ACC112 (cell line): ENCODE data around the gene HERC3.
A peak's percentile ranks its signal among the peaks of the same experiment; 100 is the strongest.

Experiments
- H2AFZ ChIP-seq: fragments of 200-600 bp; sonication (generic); one replicate; pipeline ENCODE4 v1.6.0; 2017; ENCODE audit warnings: antibody characterized with exemption, low read length; ENCODE audit not compliant: unreplicated experiment
- H3K27ac ChIP-seq: fragments of 200-600 bp; sonication (generic); 2 replicates; pipeline ENCODE4 v1.5.1; 2014; ENCODE audit warnings: low read depth, mild to moderate bottlenecking, antibody characterized with exemption, low read length, moderate library complexity
- H3K27me3 ChIP-seq: fragments of 200-600 bp; sonication (generic); 2 replicates; pipeline ENCODE4 v1.6.1; 2014; ENCODE audit warnings: mild to moderate bottlenecking, antibody characterized with exemption, low read length, moderate library complexity, mixed read lengths; ENCODE audit not compliant: insufficient read depth
- H3K36me3 ChIP-seq: fragments of 200-600 bp; sonication (generic); 2 replicates; pipeline ENCODE4 v1.6.1; 2016; ENCODE audit warnings: mild to moderate bottlenecking, antibody characterized with exemption, low read length, moderate library complexity, mixed read lengths; ENCODE audit not compliant: insufficient read depth
- H3K4me1 ChIP-seq: fragments of 200-600 bp; sonication (generic); one replicate; pipeline ENCODE4 v1.6.1; 2016; ENCODE audit warnings: low read length, mixed read lengths; ENCODE audit not compliant: insufficient read depth, unreplicated experiment, control insufficient read depth
- H3K4me3 ChIP-seq: fragments of 200-600 bp; sonication (generic); 2 replicates; pipeline ENCODE4 v1.5.1; 2014; ENCODE audit warnings: mild to moderate bottlenecking, low read depth, low read length
- H3K79me2 ChIP-seq: fragments of 200-600 bp; sonication (generic); one replicate; pipeline ENCODE4 v1.6.0; 2016; ENCODE audit warnings: low read length; ENCODE audit not compliant: control insufficient read depth, unreplicated experiment, insufficient read depth

The HERC3 gene

DNA sequence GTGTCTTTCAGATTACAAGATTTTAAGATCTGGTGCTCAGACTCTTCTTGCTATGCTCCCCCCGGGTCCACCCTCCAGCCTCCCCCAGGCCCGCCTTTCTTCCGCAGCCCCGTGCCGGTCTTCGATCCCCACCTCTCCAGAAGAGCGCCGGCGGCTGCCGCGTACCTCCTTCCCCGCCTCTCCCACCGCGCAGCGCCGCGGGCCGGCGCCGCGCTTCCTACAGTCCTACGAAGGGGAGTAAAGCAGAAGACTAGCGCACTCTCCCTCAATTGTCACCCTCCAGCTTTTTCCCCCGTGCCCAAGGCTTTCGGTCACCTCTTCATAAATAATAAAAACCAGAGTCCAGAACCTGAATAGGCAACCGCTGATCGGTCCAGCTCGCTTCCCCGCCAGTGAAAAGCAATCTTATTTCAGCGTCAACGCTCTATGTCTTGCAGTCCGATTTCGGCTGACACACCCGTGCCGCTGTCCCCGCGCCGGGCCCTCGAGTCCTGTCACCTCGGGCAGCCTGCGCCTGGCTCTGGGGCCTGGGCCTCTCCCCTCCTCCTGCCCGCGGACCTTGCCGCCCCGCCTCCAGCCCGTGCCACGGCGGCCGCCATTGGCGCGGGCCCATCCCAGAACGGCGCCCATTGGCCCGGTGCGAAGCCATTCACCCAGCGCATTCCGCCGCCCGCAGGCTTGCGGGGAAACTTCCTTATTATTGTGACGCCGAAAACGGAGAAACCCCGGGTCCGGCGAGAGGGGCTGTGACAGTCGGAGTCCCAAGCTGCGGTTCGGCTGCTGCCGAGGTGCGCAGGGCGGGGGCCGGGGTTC, at the start of gene HERC3:
HERC3 (plus strand) TSS at position 694 of the 813 bp plus-strand sequence. CDS start 13,344 bp downstream, outside the sequence.
- no peaks in the 10 kb centered on the region for H3K36me3 ChIP-seq
- no peak within 1 kb of the TSS for H3K27ac ChIP-seq
- peak within 1 kb of the TSS; percentile 80 for H2AFZ ChIP-seq
- peaks cover 12% of the 10 kb centered on the region for H3K4me1 ChIP-seq
- peak within 1 kb of the TSS; percentile 82 for H3K4me3 ChIP-seq
- H3K27me3 ChIP-seq = no peaks in the 10 kb centered on the region
- H3K79me2 ChIP-seq = peaks cover 19% of the 10 kb centered on the region

DNA sequence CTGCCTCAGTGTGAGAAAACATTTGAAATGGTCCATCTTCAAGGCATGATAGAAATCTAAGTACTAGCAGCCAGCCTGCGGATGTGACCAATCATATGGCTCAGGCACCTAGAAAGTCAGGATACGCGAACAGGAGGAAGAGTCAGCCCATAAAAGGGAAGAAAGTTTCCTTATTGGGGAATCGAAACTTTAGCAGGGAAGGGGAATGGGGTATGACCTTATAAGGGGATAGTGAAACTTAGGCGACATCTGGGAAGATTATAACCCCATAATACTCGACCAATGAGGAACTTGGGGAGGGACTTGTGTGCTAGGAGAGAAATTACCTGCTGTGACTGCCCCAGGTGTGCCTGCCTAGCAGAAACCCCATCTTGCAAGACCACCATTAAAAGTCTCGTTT, 42.5 kb upstream of the HERC3 start:
- no peaks in the 10 kb centered on the region for H3K79me2 ChIP-seq
- no peaks in the 10 kb centered on the region for H3K36me3 ChIP-seq
- no peaks in the 10 kb centered on the region for H3K27me3 ChIP-seq
- H2AFZ ChIP-seq = no peak overlapping the region
- no peaks in the 10 kb centered on the region for H3K4me1 ChIP-seq
- H3K27ac ChIP-seq = no peak overlapping the region
- no peak overlapping the region for H3K4me3 ChIP-seq

DNA sequence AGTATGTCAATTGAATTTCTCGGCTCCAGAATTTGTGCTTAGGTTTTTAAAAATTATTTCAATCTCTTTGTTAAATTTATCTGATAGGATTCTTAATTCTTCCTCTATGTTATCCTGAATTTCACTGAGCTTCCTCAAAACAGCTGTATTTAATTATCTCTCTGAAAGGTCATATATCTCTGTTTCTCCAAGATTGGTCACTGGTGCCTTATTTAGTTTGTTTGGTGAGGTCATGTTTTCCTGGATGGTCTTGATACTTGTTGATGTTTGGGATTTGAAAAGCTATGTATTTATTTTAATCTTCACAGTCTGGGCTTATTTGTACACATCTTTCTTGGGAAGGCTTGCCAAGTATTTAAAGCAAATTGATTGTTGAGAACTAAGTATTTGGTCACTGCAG, 24.7 kb upstream of the HERC3 start:
- H3K4me3 ChIP-seq = no peak overlapping the region
- no peaks in the 10 kb centered on the region for H3K27me3 ChIP-seq
- no peaks in the 10 kb centered on the region for H3K4me1 ChIP-seq
- no peaks in the 10 kb centered on the region for H3K79me2 ChIP-seq
- no peak overlapping the region for H2AFZ ChIP-seq
- H3K36me3 ChIP-seq = no peaks in the 10 kb centered on the region
- no peak overlapping the region for H3K27ac ChIP-seq

GRCh38 chr4:88570001-88570400, 22.3 kb upstream of the HERC3 start:
- peaks cover 10% of the 10 kb centered on the region for H3K4me1 ChIP-seq
- H3K36me3 ChIP-seq = no peaks in the 10 kb centered on the region
- no peak overlapping the region for H3K27ac ChIP-seq
- H2AFZ ChIP-seq = no peak overlapping the region
- no peaks in the 10 kb centered on the region for H3K79me2 ChIP-seq
- no peak overlapping the region for H3K4me3 ChIP-seq
- H3K27me3 ChIP-seq = no peaks in the 10 kb centered on the region

DNA sequence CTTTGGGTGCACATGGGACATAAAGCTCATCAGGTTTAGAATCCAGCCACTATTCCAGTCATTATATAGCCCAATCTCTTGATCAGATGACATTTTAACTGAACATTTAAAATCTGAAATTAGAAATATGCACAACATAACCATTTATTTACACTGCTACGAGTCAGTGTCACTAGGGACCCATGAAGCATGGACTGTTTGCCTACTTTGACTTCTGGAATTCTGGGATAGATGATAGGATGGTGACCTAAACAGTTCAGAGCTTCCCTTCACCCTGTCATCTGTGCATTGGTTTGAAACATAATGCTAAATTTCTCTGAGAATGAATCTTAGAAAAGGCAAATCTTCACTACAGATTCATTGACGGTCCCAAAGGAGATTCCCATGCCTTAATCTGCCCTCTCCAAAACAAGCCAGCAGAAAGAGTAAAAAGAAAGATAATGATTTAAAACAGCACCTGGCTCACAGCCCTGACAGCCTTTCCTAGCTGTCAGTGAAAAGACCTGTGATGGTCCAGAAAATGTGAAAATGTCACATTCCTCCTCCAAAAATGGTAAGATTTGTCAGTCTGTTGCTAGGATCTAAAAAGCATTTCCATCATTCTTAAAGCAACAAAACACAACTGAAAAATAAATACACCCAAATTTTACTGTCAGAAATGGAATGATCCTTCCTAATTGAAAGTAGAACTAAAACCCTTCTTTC, 18.9 kb upstream of the HERC3 start:
- H3K27ac ChIP-seq = no peak overlapping the region
- H2AFZ ChIP-seq = no peak overlapping the region
- no peaks in the 10 kb centered on the region for H3K27me3 ChIP-seq
- no peaks in the 10 kb centered on the region for H3K79me2 ChIP-seq
- H3K4me1 ChIP-seq = peaks cover 10% of the 10 kb centered on the region
- no peak overlapping the region for H3K4me3 ChIP-seq
- no peaks in the 10 kb centered on the region for H3K36me3 ChIP-seq

DNA sequence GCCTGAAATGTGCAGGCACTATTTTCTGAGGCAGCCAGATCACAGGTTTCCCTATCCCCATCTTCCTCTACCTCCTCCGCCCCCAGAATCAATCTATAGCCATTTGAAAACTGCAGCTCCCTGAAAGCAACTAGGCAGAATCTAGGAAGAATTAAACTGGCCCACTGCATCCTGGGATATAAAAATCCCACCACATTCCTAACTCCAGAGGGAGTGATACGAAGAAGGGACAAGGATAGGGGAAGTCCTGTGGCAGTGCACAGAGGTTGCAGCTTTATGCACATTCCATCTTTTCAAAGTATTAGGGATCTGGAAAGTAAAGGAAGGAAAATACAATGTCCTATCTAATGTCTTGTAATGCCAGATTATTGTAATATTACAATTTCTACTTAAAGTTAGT, 18.3 kb upstream of the HERC3 start:
- Histone ChIP-seq H3K36me3 (no peaks in the 10 kb centered on the region), H3K4me3 (no peak overlapping the region), H3K27me3 (no peaks in the 10 kb centered on the region), H3K27ac (no peak overlapping the region), H2AFZ (no peak overlapping the region), H3K79me2 (no peaks in the 10 kb centered on the region), H3K4me1 (peaks cover 10% of the 10 kb centered on the region)

DNA sequence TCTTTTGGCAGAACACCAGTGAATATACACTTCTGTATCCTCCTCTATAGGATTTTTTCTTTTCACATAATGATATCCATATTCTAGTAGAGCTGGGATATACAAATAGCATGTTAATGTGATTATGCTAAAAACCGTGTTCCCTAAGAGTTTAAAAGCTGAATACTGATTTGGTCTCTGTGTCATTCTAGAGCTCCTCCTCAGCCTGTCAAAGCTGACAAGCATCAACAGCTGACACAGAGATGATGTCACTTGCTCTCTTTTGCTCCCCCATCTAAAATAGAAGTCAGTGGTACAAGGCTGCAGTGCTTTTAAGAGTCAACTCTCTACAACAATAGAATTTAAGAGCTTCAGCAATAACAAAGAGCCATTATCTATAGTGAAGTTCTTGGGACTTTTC, 17.1 kb upstream of the HERC3 start:
- Histone ChIP-seq H3K4me3 (no peak overlapping the region), H3K4me1 (peaks cover 10% of the 10 kb centered on the region), H3K27me3 (no peaks in the 10 kb centered on the region), H2AFZ (no peak overlapping the region), H3K79me2 (no peaks in the 10 kb centered on the region), H3K36me3 (no peaks in the 10 kb centered on the region), H3K27ac (no peak overlapping the region)

- Histone ChIP-seq H3K36me3 (no peaks in the 10 kb centered on the region), H3K27ac (no peak overlapping the region), H3K27me3 (no peaks in the 10 kb centered on the region), H3K4me3 (no peak overlapping the region), H3K79me2 (no peaks in the 10 kb centered on the region), H2AFZ (no peak overlapping the region), H3K4me1 (no peaks in the 10 kb centered on the region)
These were observed 9.8 kb upstream of the HERC3 start for GRCh38 chr4:88582493-88582892.

GRCh38 chr4:88583631-88584470, 8.4 kb upstream of the HERC3 start:
- no peaks in the 10 kb centered on the region for H3K36me3 ChIP-seq
- no peak overlapping the region for H2AFZ ChIP-seq
- H3K27ac ChIP-seq = no peak overlapping the region
- H3K27me3 ChIP-seq = no peaks in the 10 kb centered on the region
- no peaks in the 10 kb centered on the region for H3K79me2 ChIP-seq
- H3K4me3 ChIP-seq = no peak overlapping the region
- H3K4me1 ChIP-seq = no peaks in the 10 kb centered on the region

GRCh38 chr4:88584471-88584900, 7.8 kb upstream of the HERC3 start:
- no peaks in the 10 kb centered on the region for H3K36me3 ChIP-seq
- H3K4me1 ChIP-seq = no peaks in the 10 kb centered on the region
- H3K27me3 ChIP-seq = no peaks in the 10 kb centered on the region
- no peak overlapping the region for H3K27ac ChIP-seq
- H3K4me3 ChIP-seq = no peak overlapping the region
- no peak overlapping the region for H2AFZ ChIP-seq
- no peaks in the 10 kb centered on the region for H3K79me2 ChIP-seq
